ENCODE measurements around the gene KCNC4.

The KCNC4 gene

GRCh38 chr1:110209715-110210603, at the start of gene KCNC4:
TSS of gene KCNC4 (plus strand) at chr1:110210314. CDS start at chr1:110211500, 1,186 bp downstream.
- Mint-ChIP-seq H3K9me3 (no peaks in the 10 kb centered on the region), H3K4me3 (peak within 1 kb of the TSS; percentile 83), H3K36me3 (ENCODE audit: low read depth) (peaks cover 1% of the 10 kb centered on the region), H3K27me3 (peaks cover 4% of the 10 kb centered on the region), H3K27ac (peak within 1 kb of the TSS; percentile 80), H3K4me1 (peaks cover 44% of the 10 kb centered on the region)
- ATAC-seq, result peak; percentile 91
- DNase-seq, result peak; percentile 89

GRCh38 chr1:110160538-110161100, 49.5 kb upstream of the KCNC4 start:
- H3K9me3 Mint-ChIP-seq, result no peaks in the 10 kb centered on the region
- ATAC-seq, result no peak
- H3K27me3 Mint-ChIP-seq, result peaks cover 17% of the 10 kb centered on the region
- peaks cover 3% of the 10 kb centered on the region for H3K4me1 Mint-ChIP-seq
- no peak overlapping the region for H3K4me3 Mint-ChIP-seq
- no peak for DNase-seq
- H3K27ac Mint-ChIP-seq, result peak overlapping the region; percentile 23
- no peaks in the 10 kb centered on the region for H3K36me3 Mint-ChIP-seq (ENCODE audit: low read depth)

GRCh38 chr1:110161165-110161564, 48.9 kb upstream of the KCNC4 start:
- Mint-ChIP-seq H3K27ac (no peak overlapping the region), H3K27me3 (peaks cover 16% of the 10 kb centered on the region), H3K9me3 (no peaks in the 10 kb centered on the region), H3K4me3 (no peak overlapping the region), H3K4me1 (peaks cover 3% of the 10 kb centered on the region), H3K36me3 (ENCODE audit: low read depth) (no peaks in the 10 kb centered on the region)
- DNase-seq (no peak), ATAC-seq (no peak)

GRCh38 chr1:110161849-110162248, 48.3 kb upstream of the KCNC4 start:
- H3K4me1 Mint-ChIP-seq, result peaks cover 3% of the 10 kb centered on the region
- no peak for DNase-seq
- no peak for ATAC-seq
- no peak overlapping the region for H3K4me3 Mint-ChIP-seq
- no peak overlapping the region for H3K27ac Mint-ChIP-seq
- peaks cover 11% of the 10 kb centered on the region for H3K27me3 Mint-ChIP-seq
- no peaks in the 10 kb centered on the region for H3K9me3 Mint-ChIP-seq
- H3K36me3 Mint-ChIP-seq (ENCODE audit: low read depth), result no peaks in the 10 kb centered on the region

- Mint-ChIP-seq H3K27me3 (peaks cover 4% of the 10 kb centered on the region), H3K4me3 (no peak overlapping the region), H3K4me1 (peaks cover 3% of the 10 kb centered on the region), H3K27ac (no peak overlapping the region), H3K9me3 (no peaks in the 10 kb centered on the region), H3K36me3 (ENCODE audit: low read depth) (no peaks in the 10 kb centered on the region)
- ATAC-seq (no peak), DNase-seq (no peak)
These were observed 46.5 kb upstream of the KCNC4 start for GRCh38 chr1:110163591-110163990.

- H3K36me3 Mint-ChIP-seq (ENCODE audit: low read depth), result no peaks in the 10 kb centered on the region
- H3K4me3 Mint-ChIP-seq, result no peak overlapping the region
- ATAC-seq, result no peak
- no peak for DNase-seq
- H3K27ac Mint-ChIP-seq, result no peak overlapping the region
- peaks cover 4% of the 10 kb centered on the region for H3K27me3 Mint-ChIP-seq
- H3K9me3 Mint-ChIP-seq, result no peaks in the 10 kb centered on the region
- peaks cover 3% of the 10 kb centered on the region for H3K4me1 Mint-ChIP-seq
These were observed 45.3 kb upstream of the KCNC4 start for GRCh38 chr1:110164725-110165350.

GRCh38 chr1:110165761-110166231, 44.3 kb upstream of the KCNC4 start:
- ATAC-seq (no peak), DNase-seq (no peak)
- no peak overlapping the region for H3K4me3 Mint-ChIP-seq
- peaks cover 4% of the 10 kb centered on the region for H3K27me3 Mint-ChIP-seq
- no peaks in the 10 kb centered on the region for H3K9me3 Mint-ChIP-seq
- no peaks in the 10 kb centered on the region for H3K4me1 Mint-ChIP-seq
- H3K27ac Mint-ChIP-seq, result no peak overlapping the region
- no peaks in the 10 kb centered on the region for H3K36me3 Mint-ChIP-seq (ENCODE audit: low read depth)

- no peak for ATAC-seq
- Mint-ChIP-seq H3K4me3 (no peak overlapping the region), H3K9me3 (no peaks in the 10 kb centered on the region), H3K4me1 (no peaks in the 10 kb centered on the region), H3K27me3 (peaks cover 4% of the 10 kb centered on the region), H3K36me3 (ENCODE audit: low read depth) (no peaks in the 10 kb centered on the region), H3K27ac (no peak overlapping the region)
- DNase-seq, result no peak
These were observed 43.3 kb upstream of the KCNC4 start for GRCh38 chr1:110166861-110167260.

- no peak for DNase-seq
- Mint-ChIP-seq H3K36me3 (ENCODE audit: low read depth) (no peaks in the 10 kb centered on the region), H3K4me1 (no peaks in the 10 kb centered on the region), H3K9me3 (no peaks in the 10 kb centered on the region), H3K27me3 (no peaks in the 10 kb centered on the region), H3K4me3 (no peak overlapping the region), H3K27ac (no peak overlapping the region)
- no peak for ATAC-seq
These were observed 39.1 kb upstream of the KCNC4 start for GRCh38 chr1:110170766-110171733.

GRCh38 chr1:110172001-110172400, 38.1 kb upstream of the KCNC4 start:
- DNase-seq (no peak), ATAC-seq (no peak)
- H3K4me3 Mint-ChIP-seq, result no peak overlapping the region
- no peaks in the 10 kb centered on the region for H3K27me3 Mint-ChIP-seq
- H3K9me3 Mint-ChIP-seq, result no peaks in the 10 kb centered on the region
- no peaks in the 10 kb centered on the region for H3K4me1 Mint-ChIP-seq
- H3K36me3 Mint-ChIP-seq (ENCODE audit: low read depth), result no peaks in the 10 kb centered on the region
- no peak overlapping the region for H3K27ac Mint-ChIP-seq

GRCh38 chr1:110173466-110174105, 36.5 kb upstream of the KCNC4 start:
- H3K4me1 Mint-ChIP-seq, result no peaks in the 10 kb centered on the region

GRCh38 chr1:110174961-110175360, 35.2 kb upstream of the KCNC4 start:
- H3K4me1 Mint-ChIP-seq, result no peaks in the 10 kb centered on the region
- H3K9me3 Mint-ChIP-seq, result no peaks in the 10 kb centered on the region
- DNase-seq, result no peak
- H3K27ac Mint-ChIP-seq, result no peak overlapping the region
- H3K27me3 Mint-ChIP-seq, result no peaks in the 10 kb centered on the region
- H3K36me3 Mint-ChIP-seq (ENCODE audit: low read depth), result no peaks in the 10 kb centered on the region
- no peak for ATAC-seq
- no peak overlapping the region for H3K4me3 Mint-ChIP-seq

More at GRCh38 chr1:110173466-110174105, 36.5 kb upstream of the KCNC4 start:
- no peaks in the 10 kb centered on the region for H3K27me3 Mint-ChIP-seq
- DNase-seq, result no peak
- no peak overlapping the region for H3K27ac Mint-ChIP-seq
- H3K36me3 Mint-ChIP-seq (ENCODE audit: low read depth), result no peaks in the 10 kb centered on the region
- no peak overlapping the region for H3K4me3 Mint-ChIP-seq
- ATAC-seq, result no peak
- no peaks in the 10 kb centered on the region for H3K9me3 Mint-ChIP-seq

- Mint-ChIP-seq H3K27ac (no peak overlapping the region), H3K4me1 (no peaks in the 10 kb centered on the region), H3K4me3 (no peak overlapping the region), H3K36me3 (ENCODE audit: low read depth) (no peaks in the 10 kb centered on the region), H3K9me3 (no peaks in the 10 kb centered on the region), H3K27me3 (no peaks in the 10 kb centered on the region)
- DNase-seq (no peak), ATAC-seq (no peak)
These were observed 33.7 kb upstream of the KCNC4 start for GRCh38 chr1:110176299-110176956.
